Lower leg skin (tissue), 4 donors: ENCODE data around the gene EDA. TPM values are rescaled to one million over a fixed set of nuclear protein-coding genes. Genes with fewer than 3 reads are reported as not detected.

ENCODE experiments used
- DNase-seq, 2 donors: peaks; one replicate each; pipeline ENCODE4 v3.0.0-alpha.2; 2019; ENCODE audit warnings: low spot score in 2 of 2
- H3K4me3 ChIP-seq: fragments of 200-600 bp; sonication (generic); 2 replicates; pipeline ENCODE4 v1.5.1; 2017; ENCODE audit warnings: mild to moderate bottlenecking, low read depth; ENCODE audit not compliant: poor library complexity, severe bottlenecking
- CTCF ChIP-seq, 3 donors: fragments of 450-650 bp; IDR thresholded peaks; one replicate each; pipeline ENCODE4 v1.5.1; 2016; ENCODE audit warnings: antibody characterized with exemption in 3 of 3, mild to moderate bottlenecking in 3 of 3, moderate library complexity in 2 of 3
- POLR2A ChIP-seq, 2 donors: fragments of 450-650 bp; IDR thresholded peaks; one replicate each; pipeline ENCODE4 v1.6.1; 2016 to 2017; ENCODE audit warnings: antibody characterized with exemption in 2 of 2, mild to moderate bottlenecking in 1 of 2, moderate library complexity in 1 of 2
- WGBS, 2 donors: methylation state at CpG; one replicate each; pipeline ENCODE4 v1.1.5; 2018; 5-methylcytosine and 5-hydroxymethylcytosine counted together
- intact Hi-C: fragments of 100-400 bp; cut with DNase I; formaldehyde crosslinking; loops from one replicate; pipeline ENCODE4 v1.15.0; 2023; ENCODE audit warnings: low total_unique reads
- total RNA-seq, 4 donors: library from RNA; depleted of rRNA; stranded (reverse); fragments of >200 nt; gene quantifications; one replicate each; pipeline ENCODE4 v1.1.0, GENCODE V29; 2016

Gene EDA
- total RNA-seq, 4 donors from 2014 or later, result 3.0 to 9.9 (median 4.5) TPM

GRCh38 chrX:70079297-70079696 is 463.4 kb downstream of the EDA start:
- intact Hi-C loops, result no loop called here
- TF ChIP-seq POLR2A (IDR thresholded peaks at IDR 0.05) (no peak), CTCF (IDR thresholded peaks at IDR 0.05) (no peak)
- H3K4me3 ChIP-seq, result no peak overlapping the region
- DNase-seq, result no peak
- 89 to 97% methylated on average over 5 of the region's 5 CpGs for WGBS, 2 donors

- TF ChIP-seq POLR2A (IDR thresholded peaks at IDR 0.05) (no peak), CTCF (IDR thresholded peaks at IDR 0.05) (no peak)
- no peak for DNase-seq
- intact Hi-C loops, result no loop called here
- H3K4me3 ChIP-seq, result no peak overlapping the region
- WGBS, 2 donors, result 65 to 77% methylated on average over 3 of the region's 3 CpGs
Observed at GRCh38 chrX:70079870-70080269, 464.0 kb downstream of the EDA start.

GRCh38 chrX:70082723-70083122 is 466.8 kb downstream of the EDA start:
- TF ChIP-seq POLR2A (IDR thresholded peaks at IDR 0.05), result no peak
- TF ChIP-seq CTCF (IDR thresholded peaks at IDR 0.05), result no peak
- no peak for DNase-seq
- intact Hi-C loops, result no loop called here
- WGBS, 2 donors, result 65 to 66% methylated on average over 4 of the region's 4 CpGs
- no peak overlapping the region for H3K4me3 ChIP-seq

GRCh38 chrX:70084592-70085240 is 468.8 kb downstream of the EDA start:
- 45 to 62% methylated on average over 5 of the region's 5 CpGs for WGBS, 2 donors
- intact Hi-C loops, result no loop called here
- H3K4me3 ChIP-seq, result no peak overlapping the region
- DNase-seq, result no peak
- no peak for TF ChIP-seq POLR2A (IDR thresholded peaks at IDR 0.05)
- no peak for TF ChIP-seq CTCF (IDR thresholded peaks at IDR 0.05)

GRCh38 chrX:70087857-70088630 is 472.1 kb downstream of the EDA start:
- 57 to 65% methylated on average over 11 of the region's 11 CpGs for WGBS, 2 donors
- intact Hi-C loops, result no loop called here
- no peak overlapping the region for H3K4me3 ChIP-seq
- DNase-seq, result no peak
- no peak for TF ChIP-seq POLR2A (IDR thresholded peaks at IDR 0.05)
- TF ChIP-seq CTCF (IDR thresholded peaks at IDR 0.05), result no peak
